HT1080 (cell line): ENCODE data around the gene HDGFL1. TPM values are rescaled to one million over a fixed set of nuclear protein-coding genes. Genes with fewer than 3 reads are reported as not detected.

Experiments
- DNase-seq: peaks from one replicate; pipeline ENCODE4 v3.0.0-alpha.2; 2015; ENCODE audit warnings: low read depth
- total RNA-seq: library from RNA; depleted of rRNA; stranded (reverse); fragments of >200 nt; shearing (Covaris generic); gene quantifications from 2 replicates; pipeline ENCODE4 v1.2.3, GENCODE V29; 2014

The HDGFL1 gene
- total RNA-seq, 1 experiment from 2014 or later = not detected

DNA sequence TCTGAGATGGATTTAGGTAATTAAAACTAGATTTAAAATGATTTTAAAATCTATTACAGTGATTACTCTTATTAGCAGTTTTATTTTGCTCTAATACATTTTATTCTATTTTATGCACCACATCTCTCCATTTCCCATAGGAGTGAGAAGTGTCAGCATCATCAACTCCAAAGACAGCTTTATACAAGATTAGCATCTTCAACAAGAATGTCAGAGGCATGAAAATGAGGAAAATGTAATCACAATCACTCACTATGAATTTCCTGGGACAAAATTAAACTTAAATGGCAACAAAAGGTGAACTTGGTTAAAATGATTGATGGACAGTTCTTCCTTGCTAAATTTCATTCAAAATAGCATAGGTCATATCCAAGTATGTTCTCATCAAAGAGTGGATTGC lies 19.8 kb downstream of the HDGFL1 start:
- DNase-seq = no peak

DNA sequence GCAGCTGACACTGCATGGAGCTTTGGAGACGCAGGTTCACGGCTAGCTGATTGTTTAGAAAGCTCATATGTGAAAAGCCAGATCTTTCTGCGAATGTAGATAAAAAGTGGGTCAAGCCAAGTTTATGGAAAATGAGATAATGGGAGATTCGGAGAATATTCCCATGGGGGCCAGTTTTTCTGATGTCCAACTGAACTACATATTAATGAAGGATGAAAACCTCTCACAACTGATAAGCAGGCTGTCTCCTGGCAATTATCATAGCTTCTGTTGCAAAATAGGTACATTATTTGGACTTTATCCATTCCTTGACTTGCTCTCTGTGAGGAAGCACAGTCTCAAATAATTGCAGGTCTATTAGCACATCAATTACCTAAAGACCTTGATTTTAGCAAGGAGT lies 21.1 kb downstream of the HDGFL1 start:
- DNase-seq = no peak

DNA sequence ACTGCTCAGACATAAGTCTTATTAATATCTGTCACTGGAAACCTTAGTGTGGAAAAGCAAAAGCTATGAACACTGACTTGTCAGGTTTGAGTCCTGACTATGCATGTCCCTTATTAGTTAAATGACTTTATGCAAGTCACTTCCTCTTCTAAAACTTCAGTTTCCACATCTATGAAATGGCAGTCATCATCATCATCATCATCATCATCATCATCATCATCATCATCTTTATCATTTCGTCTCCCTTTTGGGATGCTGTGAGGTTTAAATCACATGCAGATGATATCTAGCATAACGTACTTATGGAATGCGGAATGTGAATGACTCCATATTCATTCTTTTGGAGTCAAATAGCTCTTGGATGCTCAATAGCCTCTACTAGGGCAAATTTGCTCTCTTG lies 24.5 kb downstream of the HDGFL1 start:
- DNase-seq = no peak

DNA sequence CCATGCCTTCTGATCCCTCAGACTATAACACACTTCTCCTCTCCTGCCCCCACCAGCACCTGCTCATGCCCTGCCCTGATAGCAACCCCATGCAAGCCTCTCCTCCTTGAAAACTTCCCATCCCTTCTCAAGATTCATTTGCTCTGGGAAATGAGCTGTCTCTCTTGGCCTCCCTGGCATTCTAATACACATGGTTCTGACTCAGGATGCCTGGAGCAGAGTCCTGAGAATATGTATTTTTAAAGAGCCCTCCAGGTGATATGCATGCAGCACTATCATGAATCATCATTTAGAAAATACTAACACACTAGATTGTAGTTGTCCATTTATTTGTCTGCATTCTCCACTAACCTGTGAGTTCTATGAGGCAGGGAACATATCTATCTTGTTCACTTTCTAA lies 26.6 kb downstream of the HDGFL1 start:
- DNase-seq = no peak

DNA sequence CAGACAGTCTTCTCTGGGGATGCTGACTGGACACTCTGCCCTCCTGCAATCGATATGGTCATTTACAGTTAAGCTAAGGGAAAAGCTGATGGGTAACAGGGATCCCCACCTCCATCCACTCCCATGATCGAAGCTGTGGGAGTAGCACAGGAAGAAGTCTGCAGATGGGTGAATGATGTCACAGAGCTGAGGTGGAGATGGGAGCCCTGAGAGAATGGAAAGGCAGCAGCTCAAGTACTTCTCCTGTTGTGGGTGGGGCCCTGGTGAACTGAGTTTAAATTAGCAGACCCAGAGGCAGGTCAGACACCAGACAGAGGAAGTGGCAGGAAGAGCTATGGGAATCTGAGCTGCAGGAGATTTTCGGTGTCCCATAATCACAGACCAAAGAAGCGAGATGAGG lies 29.0 kb downstream of the HDGFL1 start:
- DNase-seq = peak; percentile 50

DNA sequence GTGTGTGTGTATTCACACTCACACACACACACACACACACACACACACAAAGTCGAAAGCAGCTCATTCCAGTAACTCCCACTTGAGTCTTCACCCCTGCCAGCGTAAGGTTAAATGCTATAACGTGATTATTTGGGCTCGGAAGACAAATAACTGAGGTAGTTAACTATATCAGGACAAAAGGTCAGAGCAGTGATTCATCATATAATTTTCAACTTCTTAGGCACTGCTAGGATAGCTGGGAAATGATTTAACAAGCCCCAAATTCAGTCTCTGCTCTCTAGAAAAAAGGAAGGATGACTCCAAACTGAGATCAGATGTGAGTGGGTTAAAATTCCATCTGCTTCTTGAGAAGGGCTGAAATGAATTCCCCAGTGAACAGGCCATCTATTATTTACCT lies 30.7 kb downstream of the HDGFL1 start:
- no peak for DNase-seq

DNA sequence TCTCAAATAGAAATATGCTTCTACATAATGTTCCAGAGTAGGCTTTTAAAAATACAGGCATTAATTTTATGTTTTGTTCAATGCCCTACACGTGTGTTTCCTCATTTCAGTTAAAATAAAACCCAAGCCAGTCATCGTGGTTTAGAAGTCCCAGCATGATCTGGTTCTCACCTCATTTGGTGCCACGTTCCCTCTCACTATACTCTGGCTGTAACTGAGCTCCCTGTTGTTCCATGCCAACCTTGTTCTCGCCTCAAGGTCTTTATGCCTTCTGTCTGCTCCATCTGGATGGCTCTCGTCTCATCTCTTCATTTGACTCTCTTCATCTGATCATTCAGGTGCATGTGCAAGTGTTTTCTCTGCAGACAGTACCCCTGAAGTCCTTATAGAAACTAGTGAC lies 32.6 kb downstream of the HDGFL1 start:
- DNase-seq = no peak

DNA sequence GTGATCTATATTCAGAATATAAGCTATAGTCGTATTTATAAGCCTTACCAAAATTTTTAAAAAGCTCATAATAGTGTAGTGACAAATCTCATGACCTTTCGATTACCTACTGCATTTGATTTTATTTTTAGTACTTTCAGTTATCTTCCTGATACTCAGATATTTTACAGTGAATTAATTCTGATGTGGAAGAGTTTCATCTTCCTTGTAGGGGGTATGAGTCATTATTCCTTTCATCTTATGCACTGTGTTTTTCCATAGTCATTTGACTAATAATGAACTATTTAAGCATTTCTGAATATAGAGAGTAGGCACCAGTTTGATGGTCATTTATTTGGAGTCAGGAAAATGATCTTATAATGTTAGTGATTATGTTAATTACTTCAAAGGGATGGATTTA lies 36.4 kb downstream of the HDGFL1 start:
- DNase-seq = no peak

DNA sequence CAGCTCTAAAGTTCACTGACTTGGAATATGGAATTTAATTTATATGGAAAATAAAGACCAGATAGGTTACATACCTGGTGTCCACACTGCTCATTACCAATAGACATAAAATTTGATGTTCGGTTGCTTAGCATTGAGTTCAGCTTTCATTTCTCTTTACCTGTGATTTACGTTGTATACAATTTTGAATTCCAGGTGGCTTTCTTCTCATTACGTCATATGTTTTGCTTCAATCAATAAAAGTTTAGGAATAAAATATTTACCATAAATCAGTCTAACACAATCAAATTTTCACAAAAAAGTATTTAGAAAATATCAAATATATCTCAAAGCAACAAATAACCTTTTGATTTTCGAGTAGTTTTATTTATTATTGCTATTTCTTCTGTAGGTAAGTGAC lies 40.8 kb downstream of the HDGFL1 start:
- DNase-seq = no peak

DNA sequence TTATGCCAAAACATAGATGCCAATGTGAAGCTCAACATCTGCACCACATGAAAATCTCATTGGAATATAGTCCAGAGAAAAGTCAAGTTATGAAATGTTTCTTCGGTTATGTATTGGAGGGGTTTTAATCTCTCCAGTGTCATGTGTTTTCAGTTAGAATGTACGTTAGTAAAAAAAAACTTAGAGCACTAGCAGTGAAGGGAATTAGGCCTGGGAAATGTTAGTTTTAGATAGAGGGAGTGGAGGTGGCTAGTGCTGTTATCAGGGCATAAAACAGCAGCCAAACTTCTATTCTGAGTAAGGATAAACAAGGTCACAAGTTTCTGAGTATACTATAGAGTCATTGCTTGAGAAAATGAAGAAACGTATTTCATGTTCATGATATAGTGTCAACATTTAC lies 42.9 kb downstream of the HDGFL1 start:
- DNase-seq = no peak

DNA sequence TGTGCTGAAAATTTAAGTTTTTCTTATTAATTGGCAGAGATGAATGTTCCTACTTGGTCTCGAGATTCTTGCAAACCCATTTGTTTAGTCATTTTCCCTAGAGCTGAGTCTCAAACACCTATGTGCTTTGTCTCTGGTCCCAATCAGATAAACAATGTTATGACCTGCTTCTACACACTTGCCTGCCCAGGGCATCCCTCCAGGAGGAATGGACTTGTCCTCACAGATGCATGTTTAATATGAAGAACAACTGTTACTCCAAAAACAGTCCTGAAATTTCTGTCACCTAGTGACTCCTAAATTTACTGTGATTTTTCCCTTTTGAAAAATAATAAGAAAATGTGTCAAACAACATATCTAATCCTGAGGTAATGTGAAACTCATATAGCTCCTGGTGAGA lies 43.7 kb downstream of the HDGFL1 start:
- no peak for DNase-seq

DNA sequence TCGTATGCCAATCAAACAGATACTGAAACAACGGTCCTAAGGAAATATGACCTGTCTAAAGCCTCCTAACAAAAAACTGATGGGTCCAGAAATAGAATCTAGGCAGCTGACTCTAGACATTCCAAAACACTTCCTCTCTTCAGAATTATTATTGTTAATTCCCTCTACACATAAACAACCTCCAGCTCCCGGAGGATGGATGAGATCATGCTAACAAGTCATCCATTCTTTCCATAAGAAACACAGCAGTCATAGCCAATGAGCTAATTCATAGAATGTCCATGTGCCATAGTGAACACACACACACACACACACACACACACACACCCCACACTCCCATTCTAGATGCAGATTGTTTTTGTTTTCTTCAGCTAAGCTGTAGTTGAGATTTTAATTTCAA lies 44.3 kb downstream of the HDGFL1 start:
- peak; percentile 55 for DNase-seq

DNA sequence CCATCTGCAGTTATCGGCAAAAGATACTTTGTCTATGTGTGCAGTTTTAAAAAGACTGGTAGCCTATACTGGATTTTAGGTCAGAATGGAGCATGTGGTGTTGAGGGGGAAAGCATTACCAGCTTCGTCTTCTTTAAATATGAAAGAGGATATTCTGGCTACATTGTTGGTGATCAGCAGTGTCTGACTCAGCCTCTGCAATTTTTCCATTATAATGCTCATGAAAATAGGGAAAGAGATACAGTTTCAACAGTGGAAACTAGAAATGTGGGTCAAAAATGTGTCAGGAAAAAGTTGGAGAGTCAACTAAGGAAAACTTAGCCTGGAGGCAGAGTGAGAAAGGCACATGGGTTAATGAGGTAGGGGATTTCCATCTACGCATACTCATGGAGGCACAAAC lies 45.2 kb downstream of the HDGFL1 start:
- no peak for DNase-seq

DNA sequence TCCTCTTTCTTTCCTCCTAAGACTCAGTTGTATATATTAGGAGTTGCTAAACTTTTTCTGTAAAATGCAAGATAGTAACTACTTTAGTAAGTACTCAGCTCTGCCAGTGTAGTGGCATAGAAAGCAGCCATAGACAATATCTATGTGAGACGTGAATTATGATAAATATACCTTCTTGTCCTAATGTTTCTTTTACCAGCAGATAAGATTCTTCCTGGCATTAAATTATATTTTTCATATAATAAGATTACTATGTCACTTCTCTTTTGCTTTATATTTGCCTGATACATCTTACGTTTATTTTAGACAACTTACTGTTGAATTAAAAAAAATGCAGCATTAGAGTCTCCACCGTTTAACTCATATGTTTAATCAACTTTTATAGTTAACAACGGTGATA lies 51.7 kb downstream of the HDGFL1 start:
- no peak for DNase-seq
